ENCODE data around the gene GIMAP5.

GIMAP5 gene

DNA sequence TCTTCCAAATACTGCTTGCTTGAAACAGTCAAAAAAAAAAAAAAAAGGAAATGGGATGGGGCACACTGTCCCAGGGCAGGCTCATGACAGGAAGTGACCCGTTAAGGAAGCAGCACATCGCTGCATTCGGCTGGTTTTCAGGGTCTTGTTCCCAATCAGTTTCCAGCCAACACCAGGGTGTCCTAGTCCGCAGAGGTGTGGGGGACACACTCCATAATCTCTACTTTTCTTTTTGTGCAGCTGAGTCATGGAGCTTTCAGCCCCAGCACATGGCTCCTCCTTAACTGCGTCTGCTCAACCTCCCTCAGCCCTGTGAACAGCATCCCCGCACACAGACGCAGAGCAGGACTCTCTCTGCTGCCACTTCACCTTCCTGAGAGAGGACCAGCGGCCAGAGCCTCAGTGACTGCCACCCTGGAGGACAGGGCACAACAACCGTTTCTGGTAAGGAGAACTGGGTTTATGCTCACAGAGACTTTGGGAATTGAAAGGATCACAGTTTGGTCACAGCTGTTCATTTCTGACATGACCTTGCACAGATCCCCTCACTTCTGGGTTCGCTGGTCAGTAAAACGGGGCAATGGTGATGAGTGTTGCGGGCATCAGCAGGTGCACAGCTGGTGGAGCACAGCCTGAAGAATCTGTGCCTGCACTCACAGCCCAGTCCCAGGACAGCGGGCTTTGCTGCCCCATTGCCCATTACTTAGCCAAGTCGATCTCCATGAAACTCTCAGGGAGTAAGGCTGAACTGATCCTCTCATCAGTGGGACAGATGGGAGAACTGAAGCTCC, at the start of gene GIMAP5:
Gene GIMAP5 (plus strand): TSS at position 154 of the 791 bp plus-strand sequence. CDS start 3,467 bp downstream, outside the sequence.
- DNase-seq (ENCODE audit: extremely low spot score, insufficient read length, low read depth) (no peak), FAIRE-seq (peak; percentile 82)

DNA sequence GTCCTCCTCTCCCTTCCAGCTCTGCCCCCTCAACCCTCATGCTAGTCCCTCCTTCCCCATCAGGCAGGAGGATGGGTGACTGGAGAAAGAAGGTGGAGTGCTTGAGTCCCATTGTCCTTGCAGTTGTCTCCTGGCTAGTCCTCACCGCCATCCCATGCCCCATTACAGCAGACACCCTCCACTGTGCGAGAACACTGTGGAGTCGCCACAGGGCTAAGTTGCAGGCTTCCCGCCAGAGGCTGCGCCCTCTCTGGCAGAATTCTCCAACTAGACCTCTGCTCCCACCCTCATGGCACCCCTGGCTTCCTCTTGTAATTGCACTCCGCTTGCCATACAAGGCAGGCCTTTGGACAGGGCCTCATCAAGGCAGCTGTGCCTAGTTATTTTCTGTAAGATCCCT, 48.6 kb upstream of the GIMAP5 start:
- no peak for FAIRE-seq

DNA sequence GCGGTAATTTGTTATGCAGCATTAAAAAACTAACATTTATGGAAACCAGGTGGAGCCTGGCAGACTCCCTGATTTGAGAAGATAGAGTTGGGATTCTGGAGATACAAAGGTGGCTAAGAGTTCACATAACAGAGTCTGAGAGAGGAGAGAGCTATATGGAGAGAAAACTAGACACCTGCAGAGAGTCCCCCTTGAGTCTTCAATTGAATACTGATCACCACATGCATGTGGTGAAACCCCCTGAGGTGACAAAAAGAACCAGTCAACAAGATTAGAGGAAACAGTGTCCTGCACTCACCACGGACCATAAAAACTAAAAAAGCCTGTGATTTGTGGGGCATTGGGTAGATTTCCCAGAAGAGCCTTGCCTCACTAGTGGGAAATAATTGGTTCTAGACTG, 41.6 kb upstream of the GIMAP5 start:
- FAIRE-seq: no peak

More for the DNA sequence above, 48.6 kb upstream of the GIMAP5 start:
- no peak for DNase-seq (ENCODE audit: extremely low spot score, insufficient read length, low read depth)

DNA sequence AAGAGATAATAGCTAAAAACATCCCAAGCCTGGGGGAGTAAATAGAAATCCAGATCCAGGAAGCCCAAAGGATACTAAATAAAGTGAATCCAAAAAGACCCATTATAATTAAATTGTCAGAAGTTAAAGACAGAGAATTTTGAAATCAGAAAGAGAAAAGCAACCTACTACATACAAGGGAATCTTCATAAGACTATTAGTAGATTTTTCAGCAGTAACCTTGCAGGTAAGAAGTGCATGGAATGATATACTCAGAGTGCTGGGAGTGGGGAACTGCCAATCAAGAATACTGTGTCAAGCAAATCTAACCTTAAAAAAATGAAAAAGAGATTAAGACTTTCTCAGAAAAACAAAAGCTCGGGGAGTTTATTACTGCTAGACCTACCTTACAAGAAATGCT, 34.0 kb upstream of the GIMAP5 start:
- FAIRE-seq (no peak), DNase-seq (ENCODE audit: extremely low spot score, insufficient read length, low read depth) (no peak)

More for the DNA sequence above, 41.6 kb upstream of the GIMAP5 start:
- DNase-seq (ENCODE audit: extremely low spot score, insufficient read length, low read depth): no peak

DNA sequence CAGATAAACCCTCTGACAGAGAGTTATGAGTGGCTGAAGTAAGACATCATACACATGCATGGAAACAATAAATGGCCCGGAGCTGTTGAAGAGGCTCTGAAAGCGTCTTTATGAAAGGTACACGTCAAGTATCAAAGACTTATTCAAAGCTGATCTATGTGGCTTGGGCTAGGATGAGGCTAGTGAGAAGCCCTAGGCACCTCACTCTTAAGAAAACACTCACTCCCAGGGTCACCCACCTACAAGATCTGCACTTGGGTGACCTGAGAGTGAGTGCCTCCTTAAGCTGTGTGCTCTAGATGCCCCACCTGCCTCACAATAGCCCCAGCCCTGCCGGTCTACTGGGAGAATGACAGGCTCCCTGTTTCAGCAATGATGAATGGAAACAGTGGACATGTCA, 21.9 kb upstream of the GIMAP5 start:
- DNase-seq (ENCODE audit: extremely low spot score, insufficient read length, low read depth) (no peak), FAIRE-seq (no peak)

DNA sequence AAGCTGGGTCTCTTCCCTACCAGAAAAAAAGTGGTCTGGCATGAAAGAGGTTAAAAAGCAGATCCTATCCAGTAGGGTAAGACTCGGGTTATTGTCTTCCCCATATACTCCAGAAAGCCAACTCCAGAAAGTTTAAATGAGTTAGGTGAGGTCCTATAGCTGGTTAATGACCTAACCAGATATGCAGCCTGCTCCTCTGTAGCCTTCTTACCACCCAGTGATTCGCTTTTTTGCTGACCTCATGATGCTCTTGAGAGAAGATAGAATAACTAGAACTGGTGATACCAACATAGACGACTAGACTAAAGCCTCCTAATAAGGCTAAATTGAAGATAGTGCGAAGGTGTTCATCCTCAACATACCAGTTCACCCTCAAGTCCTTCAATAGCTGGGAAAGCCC, 21.5 kb upstream of the GIMAP5 start:
- no peak for FAIRE-seq

DNA sequence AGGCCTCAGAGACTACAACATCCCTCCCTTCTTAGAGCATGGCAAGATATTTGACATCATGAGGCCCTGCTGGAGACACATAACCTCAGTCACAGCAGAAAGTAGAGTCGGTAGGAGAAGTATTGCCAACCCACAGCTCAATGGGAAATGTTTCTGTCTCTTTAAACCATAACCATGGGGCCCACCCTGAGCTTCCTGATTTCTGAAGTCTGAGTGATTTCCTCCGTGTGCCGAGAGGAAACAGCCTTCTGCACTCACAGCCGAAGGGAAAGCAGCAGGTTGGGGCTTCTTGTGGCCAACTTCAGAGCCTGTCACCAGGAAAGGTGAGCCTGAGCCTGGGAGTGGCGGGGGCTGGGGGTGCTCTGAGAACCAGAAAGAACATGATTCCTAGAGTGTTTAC, 20.9 kb upstream of the GIMAP5 start, which contains the start of gene GIMAP1:
Gene GIMAP1 (plus strand): TSS at position 246 of the 400 bp plus-strand sequence. CDS start 2,435 bp downstream, outside the sequence.
- FAIRE-seq (peak; percentile 87), DNase-seq (ENCODE audit: extremely low spot score, insufficient read length, low read depth) (no peak)

More for the DNA sequence above, 21.5 kb upstream of the GIMAP5 start:
- no peak for DNase-seq (ENCODE audit: extremely low spot score, insufficient read length, low read depth)

DNA sequence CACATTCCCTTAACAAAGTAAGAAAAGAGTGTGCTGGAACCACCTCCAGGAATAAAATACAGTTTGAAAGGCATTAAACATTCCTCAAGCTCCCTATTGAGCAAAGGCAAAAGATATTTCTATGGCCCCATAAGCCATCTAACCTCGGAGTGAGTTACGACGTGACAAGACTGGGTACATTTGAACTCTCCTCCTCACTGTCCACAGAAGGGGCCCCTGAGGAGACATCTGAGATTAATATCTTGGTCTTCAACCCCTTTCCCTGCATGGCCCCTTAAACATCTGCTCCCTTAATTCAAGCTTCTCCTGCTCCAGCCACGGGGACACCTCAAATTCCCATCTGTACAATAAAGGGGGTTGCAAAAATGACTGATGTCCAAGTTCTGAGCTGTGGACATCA, 20.3 kb upstream of the GIMAP5 start:
- no peak for FAIRE-seq
- DNase-seq (ENCODE audit: extremely low spot score, insufficient read length, low read depth): no peak

DNA sequence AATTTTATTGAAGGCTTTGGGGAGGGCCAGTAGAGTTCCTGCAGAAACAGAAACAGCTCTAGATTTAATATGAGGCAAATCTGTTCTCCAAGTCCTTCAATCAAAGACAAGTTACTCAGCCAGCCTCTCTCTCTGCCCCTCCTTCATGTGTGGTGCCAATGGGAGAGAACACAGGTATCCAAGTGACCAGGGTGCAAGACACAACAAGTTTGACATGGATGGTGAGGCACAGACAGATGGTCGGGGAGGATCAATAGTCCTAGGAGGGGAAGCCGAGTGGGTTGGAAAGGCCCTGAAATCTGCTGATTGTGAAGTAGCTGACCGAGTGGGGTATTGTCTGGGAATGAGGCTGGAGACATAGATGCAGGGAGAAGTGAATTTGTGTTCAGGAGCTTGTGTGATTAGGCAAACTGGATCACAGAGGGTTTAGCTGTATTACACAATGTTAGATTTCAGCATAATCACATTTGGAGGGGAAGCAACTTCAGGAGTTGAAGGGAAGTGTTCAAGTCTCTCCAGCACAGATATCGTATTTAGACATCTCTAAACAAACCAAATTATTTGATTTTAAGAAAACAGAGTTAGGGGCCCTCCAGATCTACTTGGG, 19.3 kb upstream of the GIMAP5 start:
- FAIRE-seq (no peak), DNase-seq (ENCODE audit: extremely low spot score, insufficient read length, low read depth) (no peak)

DNA sequence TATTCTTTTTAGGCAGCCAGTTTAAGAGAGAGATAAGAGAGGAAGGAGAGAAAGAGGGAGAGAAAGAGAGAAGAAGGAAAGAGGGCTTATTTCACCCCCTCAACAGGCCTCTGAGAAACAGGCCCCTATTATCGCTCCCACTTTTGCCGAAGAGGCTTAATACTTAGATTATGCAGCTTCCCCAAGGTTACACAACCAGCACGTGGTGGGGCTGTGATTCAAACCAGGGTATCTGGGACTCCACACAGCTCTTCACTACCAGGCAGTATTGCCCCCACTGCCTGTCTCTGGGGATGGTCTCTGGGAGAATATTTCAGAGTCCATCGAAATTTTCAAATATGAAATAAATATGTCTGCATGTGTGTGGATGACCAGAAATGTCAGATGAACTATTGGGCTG, 17.8 kb upstream of the GIMAP5 start:
- FAIRE-seq: no peak
- no peak for DNase-seq (ENCODE audit: extremely low spot score, insufficient read length, low read depth)

DNA sequence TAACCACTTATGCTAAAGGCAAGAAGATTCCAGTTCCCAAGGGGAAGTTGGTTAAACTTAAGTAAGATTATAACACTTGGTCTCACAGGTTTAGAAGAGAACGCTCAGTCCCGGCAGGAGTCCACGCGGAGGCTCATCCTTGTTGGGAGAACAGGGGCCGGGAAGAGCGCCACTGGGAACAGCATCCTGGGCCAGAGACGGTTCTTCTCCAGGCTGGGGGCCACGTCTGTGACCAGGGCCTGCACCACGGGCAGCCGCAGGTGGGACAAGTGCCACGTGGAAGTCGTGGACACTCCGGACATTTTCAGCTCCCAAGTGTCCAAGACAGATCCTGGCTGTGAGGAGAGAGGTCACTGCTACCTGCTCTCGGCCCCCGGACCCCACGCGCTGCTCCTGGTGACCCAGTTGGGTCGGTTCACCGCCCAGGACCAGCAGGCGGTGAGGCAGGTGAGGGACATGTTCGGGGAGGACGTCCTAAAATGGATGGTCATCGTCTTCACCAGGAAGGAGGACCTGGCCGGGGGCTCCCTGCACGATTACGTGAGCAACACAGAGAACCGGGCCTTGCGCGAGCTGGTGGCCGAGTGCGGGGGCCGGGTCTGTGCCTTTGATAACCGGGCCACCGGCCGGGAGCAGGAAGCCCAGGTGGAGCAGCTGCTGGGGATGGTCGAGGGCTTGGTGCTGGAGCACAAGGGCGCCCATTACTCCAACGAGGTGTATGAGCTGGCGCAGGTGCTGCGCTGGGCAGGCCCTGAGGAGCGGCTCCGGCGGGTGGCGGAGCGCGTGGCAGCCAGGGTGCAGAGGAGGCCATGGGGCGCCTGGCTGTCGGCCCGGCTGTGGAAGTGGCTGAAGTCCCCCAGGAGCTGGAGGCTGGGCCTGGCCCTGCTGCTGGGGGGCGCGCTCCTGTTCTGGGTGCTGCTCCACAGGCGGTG, 17.0 kb upstream of the GIMAP5 start:
- DNase-seq (ENCODE audit: extremely low spot score, insufficient read length, low read depth): no peak
- no peak for FAIRE-seq

DNA sequence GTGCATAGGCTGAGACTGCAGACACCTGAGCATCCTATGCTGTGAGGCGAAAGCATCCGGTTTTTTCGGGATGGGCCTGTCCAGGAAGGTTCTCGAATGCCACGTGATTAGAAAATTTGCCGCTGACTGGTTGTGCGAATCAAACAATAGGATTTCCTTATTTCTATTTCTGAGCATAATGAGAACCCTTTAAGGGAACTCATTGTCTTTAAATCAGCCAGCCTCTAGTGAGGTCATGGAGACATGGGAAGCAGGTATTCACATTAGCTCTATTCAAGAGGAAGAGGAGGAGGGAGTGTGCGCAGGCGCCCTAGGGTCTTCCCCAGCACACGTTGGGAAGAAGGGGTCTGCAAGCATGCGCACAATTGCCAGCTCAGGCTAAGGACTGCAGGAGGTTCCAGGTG, 15.2 kb upstream of the GIMAP5 start:
- FAIRE-seq (no peak), DNase-seq (ENCODE audit: extremely low spot score, insufficient read length, low read depth) (no peak)

DNA sequence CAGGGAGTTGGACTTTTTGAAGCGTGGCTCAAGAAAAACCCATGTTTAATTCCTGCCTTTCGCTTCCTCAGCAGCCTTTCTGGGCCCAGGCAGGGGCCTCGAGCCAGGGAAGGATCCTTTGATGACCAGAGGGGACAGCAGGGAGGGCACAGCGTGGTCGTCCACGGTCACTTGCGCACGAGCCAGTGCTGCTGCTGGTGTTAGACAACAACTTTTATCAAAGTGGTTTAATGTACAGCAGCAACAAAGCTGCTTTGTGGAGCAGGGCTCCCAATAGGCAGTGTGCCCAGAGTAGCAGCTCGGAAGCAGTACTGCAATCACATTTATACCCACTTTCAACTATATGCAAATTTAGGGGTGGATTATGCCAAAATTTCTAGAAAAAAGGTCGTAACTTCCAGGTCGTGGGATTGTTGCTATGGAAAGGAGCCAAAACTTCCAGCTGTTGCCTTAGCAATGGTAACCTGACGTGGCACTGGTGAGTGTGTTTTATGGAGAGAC, 14.7 kb upstream of the GIMAP5 start:
- FAIRE-seq: no peak
- no peak for DNase-seq (ENCODE audit: extremely low spot score, insufficient read length, low read depth)

DNA sequence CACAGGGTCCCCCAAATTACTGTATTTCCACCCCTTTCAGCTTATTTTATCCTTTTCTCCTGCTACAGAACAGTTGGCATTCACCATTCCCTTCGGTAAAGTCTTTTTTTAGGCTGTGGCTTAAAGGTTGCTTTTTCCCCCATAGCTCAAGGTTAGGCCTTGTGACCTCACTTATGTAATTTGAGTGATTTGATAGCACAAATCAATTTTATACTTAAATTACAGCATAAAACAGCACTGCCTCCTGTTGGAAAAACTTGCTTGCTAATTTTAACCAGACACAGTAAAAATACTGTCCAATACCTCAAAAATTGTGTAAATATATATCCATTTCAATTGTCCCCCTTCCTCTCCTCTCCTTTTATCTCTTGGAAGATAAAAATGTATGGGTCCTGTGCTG, 13.8 kb upstream of the GIMAP5 start:
- FAIRE-seq (no peak), DNase-seq (ENCODE audit: extremely low spot score, insufficient read length, low read depth) (no peak)

DNA sequence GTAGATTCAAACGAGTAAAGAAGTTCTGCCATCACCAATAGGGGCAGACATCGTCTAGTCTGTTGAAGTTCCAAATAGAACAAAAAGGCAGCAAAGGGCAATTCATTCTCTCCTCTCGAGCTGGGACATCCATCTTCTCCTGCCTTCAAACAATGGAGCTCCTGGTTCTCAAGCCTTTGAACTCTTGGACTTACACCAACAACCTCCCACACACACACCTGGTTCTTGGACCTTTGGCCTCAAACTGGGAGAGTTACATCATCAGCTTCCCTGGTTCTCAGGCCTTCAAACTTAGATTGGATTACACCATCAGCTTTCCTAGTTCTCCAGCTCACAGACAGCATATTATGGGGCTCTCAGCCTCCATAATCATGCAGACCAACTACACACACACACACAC, 9.8 kb upstream of the GIMAP5 start:
- no peak for FAIRE-seq
- no peak for DNase-seq (ENCODE audit: extremely low spot score, insufficient read length, low read depth)

DNA sequence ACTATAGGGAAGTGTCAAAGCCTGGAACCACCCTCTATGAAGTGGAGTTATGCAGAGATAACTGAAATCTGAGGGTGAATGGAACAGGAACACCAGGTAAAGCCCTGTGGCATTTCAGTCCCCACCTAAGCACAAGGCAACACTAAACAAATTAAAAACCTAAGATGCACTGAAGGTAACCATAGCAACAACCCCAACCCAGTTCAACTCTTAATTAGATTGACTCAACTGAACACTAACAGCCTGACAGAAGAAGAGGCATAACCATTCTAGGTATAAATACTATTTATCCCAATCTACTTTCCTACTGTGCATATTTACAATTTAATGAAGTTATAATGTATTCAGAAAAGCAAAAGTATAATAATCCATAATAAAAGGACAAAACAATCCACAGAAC, 9.2 kb upstream of the GIMAP5 start:
- FAIRE-seq (no peak), DNase-seq (ENCODE audit: extremely low spot score, insufficient read length, low read depth) (no peak)

DNA sequence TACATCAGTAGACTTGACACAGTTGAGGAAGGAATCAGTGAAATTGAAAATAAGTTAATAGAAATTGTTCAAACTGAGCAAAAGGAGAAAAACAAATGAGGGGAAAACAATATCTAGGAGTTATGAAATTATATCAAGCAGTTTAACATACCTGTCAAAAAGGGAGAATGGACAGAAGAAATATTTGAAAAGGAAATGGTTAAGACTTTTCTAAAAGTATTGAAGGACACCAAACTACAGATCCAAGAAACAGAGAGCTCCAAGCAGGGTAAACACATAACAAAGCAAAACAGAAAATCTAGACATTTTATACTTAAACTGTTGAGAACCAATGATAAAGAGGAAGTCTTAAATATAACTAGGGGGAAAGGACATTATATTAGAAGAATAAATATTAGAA, 8.6 kb upstream of the GIMAP5 start:
- DNase-seq (ENCODE audit: extremely low spot score, insufficient read length, low read depth) (no peak), FAIRE-seq (no peak)

DNA sequence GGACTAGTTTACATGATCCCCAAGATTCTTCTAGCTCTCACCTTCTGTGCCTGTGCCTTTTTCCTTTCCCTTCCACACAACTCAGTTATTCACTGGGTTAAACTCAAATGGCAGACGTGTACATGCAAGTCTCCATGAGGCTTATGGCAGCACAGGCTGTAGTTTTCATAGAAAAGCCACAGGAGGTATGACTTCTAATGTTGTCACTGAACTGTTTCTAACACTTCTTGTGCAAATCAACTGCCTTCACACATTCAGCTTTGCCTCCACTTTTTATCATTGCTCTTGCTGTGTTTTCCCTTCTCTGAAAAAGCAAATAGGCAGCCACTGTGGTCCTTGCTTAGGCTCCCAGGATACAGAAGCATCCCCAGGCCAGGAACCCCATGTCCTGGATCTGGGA, 5.3 kb upstream of the GIMAP5 start:
- FAIRE-seq (no peak), DNase-seq (ENCODE audit: extremely low spot score, insufficient read length, low read depth) (no peak)

DNA sequence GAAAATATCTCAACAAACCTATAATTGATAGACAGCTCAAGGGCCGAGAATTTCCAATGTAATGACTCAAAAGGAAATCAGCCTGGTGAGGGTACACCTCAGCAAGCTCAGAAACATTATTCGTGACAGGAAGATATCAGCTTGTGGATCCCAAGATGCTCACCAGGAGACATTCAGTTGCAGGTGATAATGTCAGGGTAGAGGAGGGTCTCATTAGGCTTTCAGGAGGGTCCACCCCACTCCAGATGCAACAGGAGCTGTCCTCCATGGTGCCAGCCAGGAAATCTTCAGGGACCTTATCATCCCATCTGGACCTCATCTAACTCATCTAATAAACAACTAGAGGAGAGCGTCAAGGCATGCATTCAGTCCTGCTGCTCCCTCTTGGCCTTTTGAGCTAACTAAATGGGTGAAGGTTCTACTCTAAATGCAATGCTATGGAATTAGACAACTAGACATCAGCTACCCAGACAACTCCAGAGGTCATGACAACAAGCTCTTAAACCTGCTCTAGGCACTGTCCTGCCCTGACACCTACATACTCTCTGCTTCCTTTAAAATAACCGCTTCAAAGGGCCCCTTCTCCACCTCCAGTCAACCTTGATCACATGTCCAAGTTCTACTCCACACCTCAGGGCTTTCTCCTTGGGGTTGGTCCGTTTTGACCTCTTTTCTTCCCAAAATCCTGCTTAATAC, 4.3 kb upstream of the GIMAP5 start:
- FAIRE-seq: no peak

More for the DNA sequence above, 4.3 kb upstream of the GIMAP5 start:
- DNase-seq (ENCODE audit: extremely low spot score, insufficient read length, low read depth): no peak
